Activated naive CD4-positive, alpha-beta T cell treated with anti-CD3 and anti-CD28 coated beads for 36 hours (primary cell): Measurements from ENCODE around the gene AGPAT1. TPM values are rescaled to one million over a fixed set of nuclear protein-coding genes. Genes with fewer than 3 reads are reported as not detected.

Source experiments
- CTCF ChIA-PET: fragments of 350-600 bp; sonication (Branson Sonifier 250); formaldehyde crosslinking; loops from one replicate; lab custom pipeline; 2021; ENCODE audit warnings: antibody characterized with exemption; lab: Charles Lee
- DNase-seq: peaks from one replicate; pipeline ENCODE4 v3.0.0-alpha.2; 2020
- H3K27ac Mint-ChIP-seq: one replicate; pipeline ENCODE4 v1.8.0; 2021; ENCODE audit warnings: mild to moderate bottlenecking, mixed read lengths
- H3K27me3 Mint-ChIP-seq: one replicate; pipeline ENCODE4 v1.8.0; 2021; ENCODE audit warnings: low read depth, mixed read lengths
- H3K36me3 Mint-ChIP-seq: one replicate; pipeline ENCODE4 v1.8.0; 2021; ENCODE audit warnings: low read depth, mixed read lengths
- H3K4me1 Mint-ChIP-seq: one replicate; pipeline ENCODE4 v1.8.0; 2021; ENCODE audit warnings: low read depth, mixed read lengths
- H3K4me3 Mint-ChIP-seq: one replicate; pipeline ENCODE4 v1.8.0; 2021; ENCODE audit warnings: mild to moderate bottlenecking, moderate library complexity, mixed read lengths
- H3K9me3 Mint-ChIP-seq: one replicate; pipeline ENCODE4 v1.8.0; 2021; ENCODE audit warnings: mixed read lengths
- intact Hi-C: fragments of 100-400 bp; cut with micrococcal nuclease; formaldehyde crosslinking; loops from one replicate; pipeline ENCODE4 v1.15.1; 2023
- total RNA-seq, 2 experiments: library from RNA; stranded (reverse); gene quantifications; one replicate each; pipeline ENCODE4 v1.2.3, GENCODE V29; 2021

AGPAT1 gene
- total RNA-seq, 2 experiments from 2014 or later = 25.8 to 26.5 TPM

- Mint-ChIP-seq H3K4me3 (no peak overlapping the region), H3K27me3 (no peaks in the 10 kb centered on the region), H3K4me1 (peaks cover 56% of the 10 kb centered on the region), H3K27ac (peak overlapping the region; percentile 19), H3K9me3 (no peaks in the 10 kb centered on the region), H3K36me3 (peaks cover 18% of the 10 kb centered on the region)
- no peak for DNase-seq
- CTCF ChIA-PET = interaction anchor here (0.9 kb wide), 1 partner anchor 13 kb away, joined by 3 read pairs; no protein-coding TSS in a partner anchor
- intact Hi-C loops = no loop called here
Measured at GRCh38 chr6:32181915-32182529, 6.1 kb upstream of the AGPAT1 start.

- intact Hi-C loops = no loop called here
- Mint-ChIP-seq H3K4me3 (no peak overlapping the region), H3K27ac (no peak overlapping the region), H3K27me3 (no peaks in the 10 kb centered on the region), H3K4me1 (peaks cover 56% of the 10 kb centered on the region), H3K9me3 (no peaks in the 10 kb centered on the region), H3K36me3 (peaks cover 12% of the 10 kb centered on the region)
- no peak for DNase-seq
- CTCF ChIA-PET = no interaction called here
Measured at GRCh38 chr6:32181148-32181702, 5.3 kb upstream of the AGPAT1 start.

- no peaks in the 10 kb centered on the region for H3K9me3 Mint-ChIP-seq
- peak overlapping the region; percentile 66 for H3K27ac Mint-ChIP-seq
- CTCF ChIA-PET = interaction anchor here (1.0 to 1.4 kb wide), 2 partner anchors 8 to 16 kb away, joined by 3 to 5 read pairs; no protein-coding TSS in a partner anchor
- peaks cover 6% of the 10 kb centered on the region for H3K36me3 Mint-ChIP-seq
- H3K4me1 Mint-ChIP-seq = peaks cover 53% of the 10 kb centered on the region
- H3K4me3 Mint-ChIP-seq = peak overlapping the region; percentile 43
- intact Hi-C loops = loop anchor here (2.0 to 5.0 kb wide), 4 partner anchors 345 to 792 kb away; partner anchors contain the start of genes GPANK1 and PSMB8
- no peak for DNase-seq
- H3K27me3 Mint-ChIP-seq = no peaks in the 10 kb centered on the region
Measured at GRCh38 chr6:32179766-32180405, 4.0 kb upstream of the AGPAT1 start.

DNA sequence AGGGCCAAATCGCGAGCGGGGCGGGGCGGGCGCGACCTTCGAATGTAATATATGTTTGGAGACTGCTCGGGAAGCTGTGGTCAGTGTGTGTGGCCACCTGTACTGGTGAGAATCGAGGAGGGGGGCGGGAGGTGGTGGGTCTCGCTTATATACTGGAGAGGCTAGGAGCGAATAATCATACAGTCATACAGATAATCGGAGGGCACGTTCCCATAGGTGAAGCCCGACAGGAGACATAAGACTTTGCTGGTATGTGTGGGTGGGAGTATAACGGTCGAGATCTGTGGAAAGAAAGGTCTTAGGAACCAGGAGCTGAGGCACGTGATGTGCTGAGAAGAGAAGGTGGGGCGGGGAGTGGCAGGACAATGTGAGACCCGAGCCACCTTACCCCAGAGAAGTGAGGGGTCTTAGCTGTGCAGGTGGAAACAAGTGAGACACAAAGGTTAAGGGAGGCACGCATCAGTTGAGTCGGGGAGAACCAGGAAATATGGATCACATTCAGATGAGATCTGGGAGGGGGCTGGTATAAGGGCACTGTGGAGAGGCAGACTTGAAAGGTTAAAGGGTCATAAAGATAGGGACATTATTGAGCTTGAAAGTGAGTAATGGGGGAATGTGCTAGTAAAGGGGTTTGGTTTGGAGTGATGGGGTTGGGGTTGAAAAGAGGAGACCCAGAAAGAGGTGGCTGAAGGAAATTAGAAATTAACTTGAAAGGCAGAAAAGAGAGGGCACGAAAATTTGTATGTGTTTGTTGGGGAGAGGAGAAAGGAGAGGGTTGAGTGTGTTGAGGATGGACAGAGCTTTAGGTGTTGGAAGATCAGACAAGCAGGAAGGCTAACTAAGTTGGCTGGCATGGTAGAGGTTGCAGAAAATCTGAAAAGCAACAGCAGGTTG is 2.9 kb upstream of the AGPAT1 start:
- DNase-seq = no peak

DNA sequence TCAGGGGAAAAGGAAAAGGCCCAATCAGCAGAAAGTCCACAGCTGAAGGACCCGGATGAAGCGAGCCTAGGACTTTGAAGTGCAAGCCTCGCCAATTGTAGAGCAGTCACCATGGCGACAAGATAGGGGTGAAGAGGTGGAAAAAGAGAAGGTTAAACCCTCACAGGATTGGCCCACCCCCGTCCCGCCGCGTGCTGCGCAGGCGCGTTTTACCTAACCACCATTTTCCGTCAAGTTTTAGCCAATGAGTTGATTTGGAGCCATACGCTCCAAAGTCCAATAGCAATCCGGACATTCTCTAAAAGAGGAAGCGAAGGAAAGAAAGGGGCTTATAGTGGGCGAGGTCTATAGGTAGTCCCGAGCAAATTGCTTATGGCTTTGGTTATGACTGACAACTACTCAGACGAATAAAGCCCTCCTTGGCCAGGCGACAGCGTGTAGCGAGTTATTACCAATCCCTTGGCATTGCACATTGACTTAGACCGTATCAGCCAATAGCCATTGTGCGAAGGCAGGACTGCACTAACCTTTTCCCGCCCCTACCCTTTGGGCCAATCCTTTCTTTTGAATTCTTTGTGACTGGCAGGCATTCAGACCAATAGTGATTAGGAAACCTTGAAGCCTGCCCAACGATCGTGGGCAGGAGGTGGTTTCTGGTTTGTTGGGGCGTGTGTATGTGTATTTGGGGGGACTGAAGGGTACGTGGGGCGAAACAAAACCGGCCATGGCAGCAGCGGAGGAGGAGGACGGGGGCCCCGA is 2.1 kb upstream of the AGPAT1 start, which contains the start of gene RNF5:
TSS of gene RNF5 (plus strand) at position 618 of the 759 bp plus-strand sequence. CDS start at position 725, 107 bp downstream.
- H3K27ac Mint-ChIP-seq = peak within 1 kb of the TSS; percentile 96
- intact Hi-C loops = loop anchor here (1.0 to 5.0 kb wide), 11 partner anchors 12 to 794 kb away; partner anchors contain the start of genes ABHD16A, ATF6B, GPANK1 and PBX2
- peaks cover 6% of the 10 kb centered on the region for H3K36me3 Mint-ChIP-seq
- CTCF ChIA-PET = interaction anchor here (2.9 kb wide), 1 partner anchor 17 kb away, joined by 11 read pairs; no protein-coding TSS in a partner anchor
- H3K4me3 Mint-ChIP-seq = peak within 1 kb of the TSS; percentile 91
- H3K4me1 Mint-ChIP-seq = peaks cover 61% of the 10 kb centered on the region
- peak; percentile 97 for DNase-seq
- no peaks in the 10 kb centered on the region for H3K27me3 Mint-ChIP-seq
- no peaks in the 10 kb centered on the region for H3K9me3 Mint-ChIP-seq

More for the DNA sequence above, 2.9 kb upstream of the AGPAT1 start:
- CTCF ChIA-PET = interaction anchor here (1.0 to 2.9 kb wide), 3 partner anchors 9 to 17 kb away, joined by 3 to 11 read pairs (median 5); no protein-coding TSS in a partner anchor
- Mint-ChIP-seq H3K36me3 (peaks cover 6% of the 10 kb centered on the region), H3K4me3 (peak overlapping the region; percentile 91), H3K9me3 (no peaks in the 10 kb centered on the region), H3K27me3 (no peaks in the 10 kb centered on the region), H3K4me1 (peaks cover 61% of the 10 kb centered on the region), H3K27ac (peak overlapping the region; percentile 96)
- intact Hi-C loops = loop anchor here (1.0 to 5.0 kb wide), 8 partner anchors 12 to 794 kb away; partner anchors contain the start of genes ABHD16A, ATF6B, GPANK1 and PBX2

DNA sequence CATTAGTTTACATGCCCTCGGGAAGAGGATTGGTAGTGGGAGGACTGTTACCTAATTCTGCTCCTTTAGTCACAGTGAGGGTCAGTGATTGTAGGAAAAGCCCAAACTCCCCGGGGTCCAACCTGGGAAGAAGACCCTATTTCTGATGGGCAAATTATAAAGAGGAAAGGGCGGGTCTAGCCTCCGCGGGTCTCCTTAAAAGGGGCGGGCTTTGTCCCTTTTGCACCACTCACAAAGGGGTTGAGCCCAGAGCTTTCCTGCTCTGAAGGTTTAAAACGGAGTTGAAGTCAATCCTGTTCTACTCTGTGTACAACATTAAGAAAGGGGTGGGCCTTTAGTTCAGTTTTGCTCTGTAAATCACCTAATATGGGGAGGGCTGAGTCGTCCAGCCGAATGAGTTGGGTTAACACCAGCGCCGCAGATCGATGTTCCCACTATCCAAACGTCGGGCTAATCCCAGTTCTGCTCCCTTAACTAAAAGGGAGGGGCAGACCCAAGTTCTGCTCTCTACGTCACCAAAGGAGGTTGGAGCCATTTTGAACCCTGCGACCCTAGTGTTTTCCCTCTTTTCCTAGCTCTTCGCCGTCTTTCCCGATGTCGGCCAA is 1.4 kb upstream of the AGPAT1 start:
- H3K9me3 Mint-ChIP-seq = no peaks in the 10 kb centered on the region
- CTCF ChIA-PET = interaction anchor here (1.2 to 2.9 kb wide), 2 partner anchors 11 to 18 kb away, joined by 3 to 11 read pairs; no protein-coding TSS in a partner anchor
- peaks cover 6% of the 10 kb centered on the region for H3K36me3 Mint-ChIP-seq
- peaks cover 62% of the 10 kb centered on the region for H3K4me1 Mint-ChIP-seq
- DNase-seq = peak; percentile 52
- intact Hi-C loops = loop anchor here (1.0 to 5.0 kb wide), 5 partner anchors 23 to 795 kb away; partner anchors contain the start of genes PPT2, PSMB8 and SKIC2
- H3K4me3 Mint-ChIP-seq = peak overlapping the region; percentile 91
- H3K27ac Mint-ChIP-seq = peak overlapping the region; percentile 96
- H3K27me3 Mint-ChIP-seq = no peaks in the 10 kb centered on the region

- Mint-ChIP-seq H3K4me1 (peaks cover 62% of the 10 kb centered on the region), H3K9me3 (no peaks in the 10 kb centered on the region), H3K27ac (peak overlapping the region; percentile 96), H3K27me3 (no peaks in the 10 kb centered on the region), H3K4me3 (peak overlapping the region; percentile 91), H3K36me3 (peaks cover 6% of the 10 kb centered on the region)
- intact Hi-C loops = loop anchor here (1.0 to 5.0 kb wide), 6 partner anchors 22 to 796 kb away; partner anchors contain the start of genes EHMT2, PPT2, PSMB8 and SKIC2
- DNase-seq = no peak
- CTCF ChIA-PET = interaction anchor here (1.2 to 2.9 kb wide), 2 partner anchors 12 to 19 kb away, joined by 3 to 11 read pairs; no protein-coding TSS in a partner anchor
Measured at GRCh38 chr6:32176476-32177182, 745 bp upstream of the AGPAT1 start.

GRCh38 chr6:32175322-32175710 is 568 bp downstream of the AGPAT1 start:
- Mint-ChIP-seq H3K36me3 (peaks cover 7% of the 10 kb centered on the region), H3K27me3 (no peaks in the 10 kb centered on the region), H3K4me3 (peak overlapping the region; percentile 91), H3K4me1 (peaks cover 59% of the 10 kb centered on the region), H3K9me3 (no peaks in the 10 kb centered on the region), H3K27ac (peak overlapping the region; percentile 79)
- no peak for DNase-seq
- CTCF ChIA-PET = no interaction called here
- intact Hi-C loops = loop anchor here (5.0 kb wide), 2 partner anchors 667 to 797 kb away; partner anchors contain the start of gene PSMB8

GRCh38 chr6:32174416-32174815 is 1.5 kb downstream of the AGPAT1 start:
- H3K4me1 Mint-ChIP-seq = peaks cover 51% of the 10 kb centered on the region
- H3K27ac Mint-ChIP-seq = no peak overlapping the region

GRCh38 chr6:32173051-32173727 is 2.7 kb downstream of the AGPAT1 start:
- peak overlapping the region; percentile 20 for H3K27ac Mint-ChIP-seq
- no peaks in the 10 kb centered on the region for H3K9me3 Mint-ChIP-seq
- DNase-seq = no peak
- no peaks in the 10 kb centered on the region for H3K27me3 Mint-ChIP-seq
- peaks cover 16% of the 10 kb centered on the region for H3K36me3 Mint-ChIP-seq
- CTCF ChIA-PET = no interaction called here
- peaks cover 42% of the 10 kb centered on the region for H3K4me1 Mint-ChIP-seq
- no peak overlapping the region for H3K4me3 Mint-ChIP-seq
- intact Hi-C loops = no loop called here

More at GRCh38 chr6:32174416-32174815, 1.5 kb downstream of the AGPAT1 start:
- CTCF ChIA-PET = no interaction called here
- DNase-seq = no peak
- Mint-ChIP-seq H3K9me3 (no peaks in the 10 kb centered on the region), H3K27me3 (no peaks in the 10 kb centered on the region), H3K36me3 (peaks cover 13% of the 10 kb centered on the region), H3K4me3 (peak overlapping the region; percentile 5)
- intact Hi-C loops = no loop called here
